Ovary (tissue), 9 donors: ENCODE measurements around the gene SGPP1. TPM values are rescaled to one million over a fixed set of nuclear protein-coding genes. Genes with fewer than 3 reads are reported as not detected.

ENCODE experiments used
- DNase-seq, 5 donors: peaks; one replicate each; pipeline ENCODE4 v3.0.0-alpha.2; 2019 to 2020
- H3K27ac ChIP-seq, 2 donors: fragments of 200-600 bp; one replicate each; pipeline versions ENCODE4 v1.5.1 to v1.8.0; 2019 to 2022
- H3K27me3 ChIP-seq: fragments of 200-600 bp; one replicate; pipeline ENCODE4 v1.8.0; 2022
- H3K36me3 ChIP-seq: fragments of 200-600 bp; sonication (generic); one replicate; pipeline ENCODE4 v1.5.1; 2019
- H3K4me1 ChIP-seq: one replicate; pipeline ENCODE4 v1.8.1; 2013; ENCODE audit warnings: mild to moderate bottlenecking, moderate library complexity; ENCODE audit not compliant: insufficient read depth
- H3K4me3 ChIP-seq: fragments of 200-600 bp; sonication (generic); one replicate; pipeline ENCODE4 v1.5.1; 2017
- H3K9me3 ChIP-seq, 2 donors: fragments of 200-600 bp in 1 of 2; sonication (generic) in 1 of 2; one replicate each; pipeline versions ENCODE4 v1.5.1 to v1.8.1; 2013 to 2019; ENCODE audit warnings: mild to moderate bottlenecking in 1 of 2, moderate library complexity in 1 of 2
- CTCF ChIP-seq, 3 donors: fragments of 450-650 bp in 2 of 3; fragments of 200-600 bp in 1 of 3; IDR thresholded peaks; one replicate each; pipeline versions ENCODE4 v1.5.1 to v1.8.0; 2016 to 2022; ENCODE audit warnings: antibody characterized with exemption in 3 of 3, mild to moderate bottlenecking in 1 of 3
- EP300 ChIP-seq: sonication (generic); formaldehyde crosslinking; IDR thresholded peaks from one replicate; pipeline ENCODE4 v1.6.1; 2017; ENCODE audit warnings: antibody characterized with exemption
- POLR2A ChIP-seq: fragments of 450-650 bp; IDR thresholded peaks from one replicate; pipeline ENCODE4 v1.6.1; 2017; ENCODE audit warnings: antibody characterized with exemption, mild to moderate bottlenecking, moderate library complexity
- WGBS, 3 donors: extraction: QIAGEN DNeasy Blood & Tissue Kit in 1 of 3; methylation state at CpG; one replicate each; pipeline versions ENCODE4 v1.1.5 to v1.1.7; 2013 to 2017; 5-methylcytosine and 5-hydroxymethylcytosine counted together
- intact Hi-C, 4 donors: fragments of 100-400 bp; cut with DNase I; formaldehyde crosslinking; loops; one replicate each; pipeline versions ENCODE4 v1.11.0 to v1.15.1; 2022 to 2023
- polyA plus RNA-seq, 2 donors: library from polyadenylated mRNA; stranded (reverse); fragments of 200-250 nt in 1 of 2; fragments of 350-450 nt in 1 of 2; fragmentation: Illumina TruSeq in 1 of 2; extraction: RNeasy Lipid Tissue Mini Kit (QIAGEN cat#74804) in 1 of 2; gene quantifications; one replicate each; pipeline ENCODE4 v1.2.3, GENCODE V29; 2013 to 2014
- total RNA-seq, 7 donors: library from RNA; depleted of rRNA in 2 of 7; stranded (reverse); fragments of >200 nt in 2 of 7; fragmentation: NEBNext Ultra II Directional in 3 of 7; extraction: Animal tissue kit (Norgen Biotek cat#: 25700) in 3 of 7; gene quantifications; one replicate each; pipeline versions ENCODE4 v1.1.0 to v1.2.4, GENCODE V29; 2016 to 2023
- donor health status: DM: no; HTN: no; CAD: no; lungs with moderate emphysema.
- donor health status: DM: no; HTN: no; CAD: no.
- donor health status: Bipolar disorder and iron deficiency.
- donor health status: DM: yes; HTN: yes; CAD: no.
- donor health status: DM: no; HTN: no; CAD: no.
- donor health status: DM: yes; HTN: yes; CAD: no.

SGPP1 gene
- total and polyA plus RNA-seq, 9 donors: 7.6 to 18.4 (median 14.4) TPM

DNA sequence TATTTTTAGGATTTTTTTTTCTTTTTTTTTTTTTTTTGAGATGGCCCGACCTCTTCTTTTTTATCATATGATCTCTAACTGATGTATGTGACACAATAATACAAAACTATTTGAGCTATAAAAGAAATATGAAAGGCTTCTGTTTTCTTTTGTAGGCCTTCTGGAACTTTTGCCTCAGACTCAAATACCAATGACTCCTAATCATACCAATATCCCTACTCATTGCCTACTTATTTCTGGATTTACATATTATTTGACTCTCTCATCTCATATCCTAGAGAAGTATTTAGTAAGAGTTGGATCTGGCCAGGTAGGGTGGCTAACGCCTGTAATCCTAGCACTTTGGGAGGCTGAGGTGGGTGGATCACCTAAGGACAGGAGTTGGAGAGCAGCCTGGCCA, 73.5 kb downstream of the SGPP1 start:
- Histone ChIP-seq H3K4me3 (no peak overlapping the region), H3K36me3 (no peaks in the 10 kb centered on the region), H3K27ac (no peak overlapping the region), H3K4me1 (peaks cover 3% of the 10 kb centered on the region), H3K9me3 (no peaks in the 10 kb centered on the region), H3K27me3 (no peaks in the 10 kb centered on the region)
- DNase-seq: no peak
- intact Hi-C loops: no loop called here
- TF ChIP-seq POLR2A: no peak
- no peak for TF ChIP-seq CTCF (IDR thresholded peaks at IDR 0.05)
- no peak for TF ChIP-seq EP300
- WGBS, 3 donors: 93 to 98% (median 95%) methylated on average over 2 of the region's 2 CpGs

- 92 to 93% (median 92%) methylated on average over 3 of the region's 3 CpGs for WGBS, 3 donors
- intact Hi-C loops: no loop called here
Observed at GRCh38 chr14:63652406-63652805, 75.5 kb downstream of the SGPP1 start.

DNA sequence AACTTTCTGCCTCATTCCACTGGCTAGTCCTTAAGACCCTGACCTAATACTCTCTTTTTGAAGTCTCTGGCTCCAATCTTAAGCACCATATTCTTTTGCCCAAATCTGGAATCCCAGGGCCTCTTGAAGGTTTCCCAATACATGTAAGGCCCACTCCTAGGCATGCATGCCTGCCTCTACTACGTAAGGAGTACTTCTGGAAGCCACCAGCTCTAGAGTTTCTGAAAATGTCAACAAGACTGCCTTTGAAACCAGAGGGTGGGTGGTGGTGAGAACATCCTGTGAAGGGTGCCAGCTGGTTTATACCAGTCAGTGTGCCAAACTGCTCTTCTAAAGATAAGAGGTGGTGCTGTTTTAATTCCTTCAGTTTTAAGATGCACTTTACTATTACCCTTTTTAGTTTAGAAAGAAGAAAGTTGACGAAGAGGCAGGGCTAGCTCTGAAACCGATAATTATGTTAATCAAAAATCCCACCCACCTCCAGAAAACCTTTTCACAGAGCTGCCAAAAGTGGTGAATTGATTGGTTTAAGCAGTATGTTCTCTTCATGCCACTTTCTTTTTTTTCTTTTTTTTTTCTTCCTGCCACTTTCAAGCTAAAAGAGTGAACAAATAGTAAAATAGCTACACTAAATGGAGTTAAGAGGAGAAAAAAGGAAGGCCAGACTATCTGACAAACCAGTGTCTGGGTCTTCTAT, 77.5 kb downstream of the SGPP1 start:
- Histone ChIP-seq H3K4me3 (no peak overlapping the region), H3K36me3 (no peaks in the 10 kb centered on the region), H3K27me3 (no peaks in the 10 kb centered on the region), H3K9me3 (no peaks in the 10 kb centered on the region), H3K4me1 (peaks cover 3% of the 10 kb centered on the region), H3K27ac (no peak overlapping the region)
- intact Hi-C loops: no loop called here
- DNase-seq: no peak
- TF ChIP-seq POLR2A (no peak), EP300 (no peak), CTCF (IDR thresholded peaks at IDR 0.05) (no peak)
- 61 to 73% (median 66%) methylated on average over 3 of the region's 3 CpGs for WGBS, 3 donors

More at GRCh38 chr14:63652406-63652805, 75.5 kb downstream of the SGPP1 start:
- Histone ChIP-seq H3K4me1 (peaks cover 3% of the 10 kb centered on the region), H3K9me3 (no peaks in the 10 kb centered on the region), H3K36me3 (no peaks in the 10 kb centered on the region), H3K27me3 (no peaks in the 10 kb centered on the region), H3K4me3 (no peak overlapping the region), H3K27ac (no peak overlapping the region)
- TF ChIP-seq POLR2A (no peak), CTCF (IDR thresholded peaks at IDR 0.05) (no peak), EP300 (no peak)
- DNase-seq: no peak

DNA sequence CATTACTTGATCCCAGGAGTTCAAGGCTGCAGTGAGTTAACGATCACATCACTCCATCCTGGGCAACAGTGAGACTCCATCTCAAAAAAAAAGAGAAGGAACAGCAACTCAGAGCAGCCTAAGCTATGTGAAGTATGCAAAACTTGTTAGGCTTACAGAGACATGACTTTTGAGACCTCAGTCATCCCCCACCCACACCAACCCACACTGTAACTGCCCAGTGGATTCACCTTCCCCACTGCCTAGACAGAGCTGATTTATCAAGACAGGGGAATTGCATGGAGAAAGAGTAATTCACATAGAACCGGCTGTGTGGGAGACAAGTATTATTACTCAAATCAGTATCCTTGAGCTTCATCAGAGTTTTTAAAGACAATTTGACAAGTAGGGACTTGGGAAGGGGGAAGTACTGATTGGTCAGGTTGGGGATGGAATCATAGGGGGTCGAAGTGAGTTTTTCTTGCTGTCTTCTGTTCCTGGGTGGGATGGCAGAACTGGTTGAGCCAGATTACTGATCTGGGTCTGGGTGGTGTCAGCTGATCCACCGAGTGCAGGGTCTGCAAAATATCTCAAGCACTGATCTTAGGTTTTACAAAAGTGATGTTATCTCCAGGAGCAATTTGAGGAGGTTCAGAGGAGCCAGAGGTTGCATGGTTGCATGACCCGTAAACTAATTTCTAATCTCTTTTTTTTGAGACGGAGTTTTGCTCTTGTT, 80.0 kb downstream of the SGPP1 start:
- TF ChIP-seq POLR2A: no peak
- TF ChIP-seq EP300: no peak
- TF ChIP-seq CTCF (IDR thresholded peaks at IDR 0.05): no peak
- WGBS, 3 donors: 69 to 76% (median 72%) methylated on average over 6 of the region's 6 CpGs
- H3K4me1 ChIP-seq: peaks cover 3% of the 10 kb centered on the region
- no peak for DNase-seq
- intact Hi-C loops: no loop called here
- no peaks in the 10 kb centered on the region for H3K36me3 ChIP-seq
- no peaks in the 10 kb centered on the region for H3K27me3 ChIP-seq
- no peak overlapping the region for H3K4me3 ChIP-seq
- H3K9me3 ChIP-seq: no peaks in the 10 kb centered on the region
- H3K27ac ChIP-seq: no peak overlapping the region
